MM.1S (cell line): ENCODE data around the gene EVL.

Experiments used
- CTCF ChIP-seq: fragments of 300-600 bp; sonication (generic); IDR thresholded peaks from 2 replicates; pipeline ENCODE4 v1.5.1; 2016; ENCODE audit warnings: antibody characterized with exemption, low read length, mixed read lengths
- EZH2 ChIP-seq: fragments of 300-600 bp; sonication (generic); optimal IDR thresholded peaks from 2 replicates; pipeline ENCODE3; 2017; ENCODE audit warnings: low read depth, mild to moderate bottlenecking, antibody characterized with exemption, low read length, mixed read lengths
- EZH2phosphoT487 ChIP-seq: fragments of 300-600 bp; sonication (generic); IDR thresholded peaks from 2 replicates; pipeline ENCODE4 v1.6.1; 2018; ENCODE audit warnings: antibody characterized with exemption, low read length

GRCh38 chr14:100159865-100160533 is 94.8 kb downstream of the EVL start:
- TF ChIP-seq EZH2 (no peak), CTCF (no peak), EZH2phosphoT487 (no peak)
